Measurements from ENCODE around the gene GDF2.

The GDF2 gene

DNA sequence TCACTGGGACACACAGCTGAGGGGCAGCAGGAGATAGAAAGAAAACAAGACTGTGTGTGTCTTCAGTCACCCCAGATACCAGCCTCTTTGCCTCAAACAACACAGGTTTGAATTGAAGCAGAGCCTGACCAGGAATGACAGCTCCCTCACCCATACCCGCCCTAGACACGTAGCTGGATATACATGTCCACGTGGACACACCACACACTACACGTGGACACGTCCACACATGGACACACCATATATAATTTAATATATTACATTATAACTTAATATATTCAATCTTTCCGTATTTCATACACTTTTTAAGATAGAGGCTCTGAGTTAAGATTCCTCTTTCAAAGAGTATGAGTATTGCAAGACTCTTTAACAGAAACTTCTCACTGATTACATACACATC is 11.3 kb downstream of the GDF2 start:
- H3K4me3 ChIP-seq (ENCODE audit: control insufficient read depth, low read depth, low read length) = no peak overlapping the region
- no peak for DNase-seq (ENCODE audit: low read depth)
- TF ChIP-seq CTCF (conservative IDR thresholded peaks at IDR 0.05; ENCODE audit: control insufficient read depth, insufficient read depth, low read depth, low read length) = no peak

DNA sequence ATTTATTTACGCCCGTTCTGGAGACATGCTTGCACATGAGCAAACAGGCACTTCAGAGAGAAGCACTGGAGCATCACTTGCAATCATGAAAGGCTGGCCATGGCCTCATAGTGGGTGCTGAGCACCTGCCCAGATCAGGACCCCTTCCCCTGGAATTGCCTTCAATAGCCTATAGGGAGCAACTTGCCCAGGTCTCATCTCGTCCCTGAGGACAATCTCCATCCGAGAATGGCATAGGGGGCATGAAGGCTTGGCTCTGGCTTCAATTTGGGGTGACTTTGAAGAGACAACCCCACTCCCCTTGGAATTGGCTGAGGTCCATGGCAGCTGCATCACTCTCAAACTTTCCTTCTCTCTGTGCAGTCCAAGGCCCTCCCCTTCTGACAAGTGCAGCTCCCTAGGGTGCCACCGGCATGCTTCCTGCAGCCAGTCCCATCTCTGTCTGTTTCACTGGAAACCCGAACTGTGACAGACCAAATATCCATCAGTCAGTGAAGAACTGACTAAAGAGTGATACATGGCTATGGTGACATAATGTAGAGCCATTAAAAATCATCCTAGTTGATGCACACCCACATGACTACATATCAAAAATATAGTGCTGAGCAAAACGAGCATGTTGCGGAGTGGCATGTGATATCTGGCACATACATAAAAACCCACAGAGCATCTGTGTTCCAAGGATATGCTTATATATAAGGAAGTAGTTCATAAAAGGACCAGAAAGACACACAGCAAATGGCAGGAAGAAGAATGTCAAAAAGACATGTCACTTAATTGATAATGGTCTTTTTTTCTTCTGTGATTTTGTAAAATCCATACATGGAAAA is 12.4 kb downstream of the GDF2 start:
- DNase-seq (ENCODE audit: low read depth) = no peak
- TF ChIP-seq CTCF (conservative IDR thresholded peaks at IDR 0.05; ENCODE audit: control insufficient read depth, insufficient read depth, low read depth, low read length) = no peak
- H3K4me3 ChIP-seq (ENCODE audit: control insufficient read depth, low read depth, low read length) = no peak overlapping the region

DNA sequence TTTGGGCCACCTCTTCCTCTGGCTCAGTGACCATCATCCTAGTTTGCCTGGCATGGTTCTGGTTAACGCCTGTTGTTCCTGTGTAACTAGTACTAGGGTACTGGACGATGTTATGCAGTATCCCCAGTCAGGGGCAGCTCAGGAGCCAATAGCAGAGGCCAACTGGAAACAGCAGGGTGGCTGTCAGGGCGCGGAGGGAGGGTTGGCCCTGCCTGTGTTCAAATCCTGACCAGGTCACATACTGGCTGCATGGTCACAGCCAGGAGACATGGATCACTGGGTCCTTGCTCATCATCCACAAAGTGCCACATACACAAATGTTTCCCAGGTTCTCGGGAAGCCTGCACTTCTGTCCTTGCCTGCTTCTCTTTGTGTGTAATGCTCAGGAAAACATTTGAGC is 13.7 kb downstream of the GDF2 start:
- no peak overlapping the region for H3K4me3 ChIP-seq (ENCODE audit: control insufficient read depth, low read depth, low read length)
- no peak for TF ChIP-seq CTCF (conservative IDR thresholded peaks at IDR 0.05; ENCODE audit: control insufficient read depth, insufficient read depth, low read depth, low read length)
- DNase-seq (ENCODE audit: low read depth) = no peak

GRCh38 chr10:47336387-47337134 is 14.3 kb downstream of the GDF2 start:
- H3K4me3 ChIP-seq (ENCODE audit: control insufficient read depth, low read depth, low read length) = no peak overlapping the region
- no peak for DNase-seq (ENCODE audit: low read depth)
- TF ChIP-seq CTCF (conservative IDR thresholded peaks at IDR 0.05; ENCODE audit: control insufficient read depth, insufficient read depth, low read depth, low read length) = no peak

- no peak for DNase-seq (ENCODE audit: low read depth)
- no peak for TF ChIP-seq CTCF (conservative IDR thresholded peaks at IDR 0.05; ENCODE audit: control insufficient read depth, insufficient read depth, low read depth, low read length)
- no peak overlapping the region for H3K4me3 ChIP-seq (ENCODE audit: control insufficient read depth, low read depth, low read length)
These were observed 15.1 kb downstream of the GDF2 start for GRCh38 chr10:47337310-47337709.

DNA sequence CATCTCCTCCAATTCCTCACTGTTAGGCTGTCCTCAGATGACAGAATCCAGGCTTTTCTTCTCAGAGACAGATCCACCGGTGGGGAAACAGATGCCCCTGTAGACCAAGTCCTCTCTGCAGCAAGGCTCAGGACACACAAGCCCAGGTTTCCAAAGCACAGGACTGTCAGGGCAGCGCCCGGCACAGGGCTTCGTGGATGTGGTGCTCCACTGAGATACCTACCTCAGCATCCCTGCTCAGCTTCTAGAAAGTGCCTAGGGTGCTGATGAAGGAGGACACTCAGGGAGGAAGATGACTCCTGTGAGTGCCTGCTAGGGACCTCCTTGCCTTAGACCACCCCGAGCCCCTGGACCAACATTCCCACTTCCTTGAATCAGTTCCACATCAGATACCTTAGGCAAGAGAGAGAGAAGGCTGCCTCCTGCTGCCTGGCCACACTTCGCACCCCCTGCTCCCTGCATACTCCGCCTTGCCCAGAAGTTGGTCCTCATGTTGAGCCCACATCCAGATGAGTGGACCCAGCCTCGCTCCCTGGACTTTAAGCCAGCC is 17.0 kb downstream of the GDF2 start:
- TF ChIP-seq CTCF (conservative IDR thresholded peaks at IDR 0.05; ENCODE audit: control insufficient read depth, insufficient read depth, low read depth, low read length) = no peak
- no peak overlapping the region for H3K4me3 ChIP-seq (ENCODE audit: control insufficient read depth, low read depth, low read length)
- no peak for DNase-seq (ENCODE audit: low read depth)

All from fibroblast of mammary gland (primary cell).